RCC 7860 (cell line): ENCODE measurements around the gene ELP5.
"Not testable (repeated sequence)": the region's sequence is repeated elsewhere in the genome, so short reads cannot be mapped to it uniquely, and the experiment has no call there.

ENCODE experiments used
- DNase-seq: peaks from one replicate; pipeline ENCODE4 v3.0.0-alpha.2; 2015; ENCODE audit warnings: low spot score
- FAIRE-seq: peaks from 2 replicates; lab custom pipeline; 2012; peaks lifted over from hg19 to GRCh38; lab: Jason Lieb, UNC

Gene ELP5

DNA sequence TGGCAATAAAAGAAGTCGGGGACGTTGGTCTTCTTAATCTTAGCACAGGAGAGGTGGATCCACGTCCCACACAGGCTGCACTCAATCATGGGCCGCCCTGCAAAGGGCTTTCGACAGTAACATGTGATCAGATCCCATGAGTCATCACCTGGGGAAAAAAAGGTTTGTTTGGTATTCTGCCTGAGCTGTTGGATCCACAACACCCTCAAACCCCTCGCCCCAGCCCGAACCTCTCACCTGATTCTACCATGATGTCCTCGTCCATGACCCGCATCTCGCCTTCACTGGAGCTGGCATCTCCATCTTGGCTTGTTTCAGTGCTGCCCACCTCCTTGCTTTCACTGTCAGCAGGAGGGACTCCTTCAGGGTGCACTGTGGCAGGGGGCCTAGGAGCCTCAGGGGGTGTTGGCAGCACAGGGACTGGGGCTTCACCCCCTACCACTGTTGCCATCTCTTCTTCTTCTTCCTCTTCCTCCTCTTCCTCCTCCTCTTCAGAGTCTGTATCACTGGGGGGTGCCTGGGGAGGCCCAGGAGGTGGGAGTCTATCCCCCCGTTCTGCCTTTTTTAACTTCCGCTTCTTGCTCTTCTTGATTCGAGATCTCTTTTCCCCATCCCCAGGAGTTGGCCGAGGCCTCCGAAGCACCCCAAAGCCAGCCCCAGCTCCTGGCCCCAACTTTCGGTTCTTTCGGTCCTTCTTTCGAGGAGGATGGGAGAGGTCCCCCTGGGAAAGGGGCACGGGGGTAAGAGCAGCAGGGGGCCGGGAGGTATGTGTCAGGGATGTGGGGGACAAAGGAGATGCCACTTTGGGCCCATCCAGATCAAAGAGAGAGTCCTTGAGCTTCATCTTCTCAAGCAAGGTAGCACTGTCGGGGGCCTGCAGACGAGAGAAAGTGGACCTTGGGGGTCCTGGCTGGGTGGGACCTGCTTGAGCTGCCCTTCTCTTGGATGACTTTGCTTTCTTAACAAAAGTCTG lies 16.0 kb upstream of the ELP5 start:
- FAIRE-seq = no peak

DNA sequence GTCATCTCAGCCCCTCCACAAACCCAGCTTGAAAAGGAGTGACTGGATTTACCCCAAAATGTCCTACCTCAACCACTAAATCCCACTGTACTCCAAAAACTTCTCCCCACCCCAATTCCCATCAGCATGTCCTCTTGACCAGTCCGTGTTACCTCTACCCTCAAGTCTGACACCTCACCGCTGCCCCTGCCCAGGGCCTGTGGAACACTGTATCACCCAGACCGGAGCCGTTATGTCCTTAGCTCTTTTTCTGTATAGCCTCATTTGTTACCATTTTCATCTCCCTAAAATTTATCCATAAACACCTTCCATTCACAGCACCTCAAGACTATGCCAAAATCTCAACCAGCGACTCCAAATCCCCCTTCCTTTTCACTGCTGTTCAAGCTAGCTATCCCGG lies 15.2 kb upstream of the ELP5 start:
- FAIRE-seq (no peak), DNase-seq (no peak)

More for the DNA sequence above, 16.0 kb upstream of the ELP5 start:
- DNase-seq = no peak

DNA sequence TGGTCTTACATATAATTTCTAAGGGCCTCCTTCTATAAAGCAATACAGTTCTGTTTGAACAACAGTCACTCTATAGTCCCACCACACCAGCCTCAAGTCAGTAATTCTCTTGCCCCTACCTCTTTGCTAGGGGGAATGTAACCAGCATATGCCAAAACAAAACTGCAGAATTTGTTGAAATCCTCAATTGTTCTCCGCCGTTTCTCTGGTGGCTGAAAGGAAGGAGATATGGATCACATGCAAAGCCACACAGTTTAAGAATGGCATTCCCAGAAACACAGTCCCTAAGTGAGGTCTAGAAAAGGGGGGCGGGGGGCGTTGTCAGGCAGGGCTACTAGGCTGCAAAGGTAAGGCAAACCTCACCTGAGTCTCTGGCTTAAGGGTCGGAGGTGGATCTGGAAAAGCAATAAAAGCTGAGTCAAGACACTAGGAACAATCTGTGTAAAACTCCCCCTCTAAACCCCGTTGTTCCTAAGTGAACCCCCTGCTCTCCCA lies 14.7 kb upstream of the ELP5 start:
- DNase-seq (no peak), FAIRE-seq (no peak)

DNA sequence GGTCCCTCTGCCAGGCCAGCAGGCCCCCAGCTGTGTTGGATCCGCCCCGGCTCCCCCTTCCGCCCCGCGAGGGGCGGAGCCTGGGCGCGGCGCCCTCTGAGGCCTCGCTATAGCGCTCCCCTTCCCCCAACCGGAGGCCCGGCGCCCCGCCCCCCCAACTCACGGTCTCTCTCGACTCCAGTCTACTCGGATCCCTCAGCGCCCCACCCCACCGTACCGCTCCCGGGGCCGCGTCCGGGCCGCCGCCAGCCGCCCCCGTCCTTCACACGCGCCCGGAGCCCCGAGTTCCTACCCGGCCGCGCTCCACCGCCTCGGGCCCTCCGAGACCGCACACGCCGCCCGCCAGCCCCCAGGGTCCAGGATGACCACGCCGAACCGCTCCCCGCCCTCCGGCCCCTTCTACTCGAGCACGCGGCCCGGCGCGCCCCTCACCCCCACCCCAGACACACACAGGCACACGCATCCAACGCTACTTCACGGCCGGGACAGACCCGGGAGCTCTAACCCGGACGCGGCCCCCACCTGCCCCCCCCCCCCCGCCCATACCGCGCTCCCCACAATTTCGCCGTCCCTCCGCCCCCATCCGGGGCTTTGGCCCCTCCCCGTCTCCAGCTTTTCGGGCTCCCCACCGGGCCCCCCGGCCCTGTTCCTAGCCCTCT lies 14.1 kb upstream of the ELP5 start:
- DNase-seq = no peak
- no peak for FAIRE-seq

DNA sequence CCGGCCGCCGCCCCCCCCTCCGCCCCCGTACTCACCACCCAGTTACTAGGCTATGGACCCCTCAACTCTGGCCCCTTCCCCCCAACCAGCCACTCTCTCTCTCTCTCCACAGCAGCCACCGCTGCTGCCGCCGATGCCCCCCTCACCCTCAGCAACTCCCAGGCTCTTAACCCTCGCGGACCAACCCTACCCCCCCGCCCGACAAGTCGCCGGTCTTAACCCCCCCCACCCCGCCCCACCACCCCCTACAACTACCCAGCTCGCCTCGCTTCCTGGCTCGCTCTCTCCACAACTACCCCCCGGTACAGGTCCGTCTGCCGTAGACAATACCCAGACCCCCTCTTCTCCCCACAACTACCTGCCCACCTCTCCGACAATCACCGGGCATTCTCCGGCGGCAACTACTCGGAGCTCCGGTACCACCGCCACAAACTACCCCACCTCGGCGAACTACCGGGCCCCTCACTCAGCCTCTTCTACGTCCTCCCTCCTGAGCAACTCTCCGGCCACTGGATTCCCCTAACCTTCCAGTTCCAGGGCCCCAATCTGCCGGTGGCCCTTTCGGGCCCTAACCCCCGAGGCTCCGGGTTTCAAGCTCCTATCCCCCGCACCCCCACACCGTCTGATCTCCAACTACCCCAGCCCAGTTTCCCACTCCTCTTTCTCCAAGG lies 13.5 kb upstream of the ELP5 start:
- FAIRE-seq (no peak), DNase-seq (peak; percentile 8)

DNA sequence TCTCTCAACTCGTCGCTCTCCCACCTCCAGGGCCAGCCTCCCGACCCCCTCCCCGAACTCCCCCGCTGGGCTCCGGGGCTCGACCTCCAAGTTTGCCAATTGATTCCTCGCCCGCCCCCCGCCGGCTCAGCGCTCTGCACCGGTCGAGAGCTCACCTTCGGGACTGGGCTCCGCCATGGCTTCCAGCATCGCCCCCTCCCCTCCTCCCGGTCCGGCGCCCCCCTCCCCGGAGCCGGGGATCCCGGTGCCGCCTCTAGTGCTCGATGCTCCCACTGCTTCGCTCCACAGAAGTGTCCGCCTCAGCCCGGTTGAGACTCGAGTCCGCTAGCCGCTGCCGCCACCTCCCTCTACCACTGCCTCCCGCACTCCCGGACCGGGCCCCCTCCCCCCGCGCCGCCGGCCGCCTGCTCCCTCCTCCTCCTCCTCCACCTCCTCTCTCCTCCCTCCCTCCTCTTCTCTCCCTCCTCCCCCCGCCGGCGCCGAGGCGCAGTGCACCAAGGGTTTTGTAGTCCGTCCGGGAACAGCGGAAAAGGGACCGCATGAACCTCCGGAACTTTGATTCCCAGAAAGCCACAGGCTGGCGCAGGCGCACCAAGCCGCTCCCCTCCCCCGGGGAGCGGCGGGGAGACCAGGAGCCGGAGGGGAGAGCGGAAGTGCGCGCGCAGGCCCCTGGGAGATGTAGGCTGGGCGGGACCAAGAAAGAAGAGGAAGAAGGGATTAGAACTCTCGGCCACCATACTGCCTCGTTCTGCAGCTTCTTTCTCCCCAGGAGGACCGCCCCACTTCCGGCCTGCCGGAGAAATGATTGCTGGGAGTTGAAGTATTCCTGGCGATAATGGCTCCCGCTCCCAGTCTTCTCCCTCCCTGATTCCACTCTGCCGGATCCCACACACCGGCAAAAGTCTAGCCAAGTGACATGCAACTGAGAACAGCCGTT lies 12.7 kb upstream of the ELP5 start, which contains the start of gene PHF23:
Gene PHF23 (minus strand): TSS at position 367 of the 937 bp plus-strand sequence. CDS start 178 bp downstream, at position 189.
- FAIRE-seq = peak; percentile 80
- DNase-seq = peak; percentile 98

DNA sequence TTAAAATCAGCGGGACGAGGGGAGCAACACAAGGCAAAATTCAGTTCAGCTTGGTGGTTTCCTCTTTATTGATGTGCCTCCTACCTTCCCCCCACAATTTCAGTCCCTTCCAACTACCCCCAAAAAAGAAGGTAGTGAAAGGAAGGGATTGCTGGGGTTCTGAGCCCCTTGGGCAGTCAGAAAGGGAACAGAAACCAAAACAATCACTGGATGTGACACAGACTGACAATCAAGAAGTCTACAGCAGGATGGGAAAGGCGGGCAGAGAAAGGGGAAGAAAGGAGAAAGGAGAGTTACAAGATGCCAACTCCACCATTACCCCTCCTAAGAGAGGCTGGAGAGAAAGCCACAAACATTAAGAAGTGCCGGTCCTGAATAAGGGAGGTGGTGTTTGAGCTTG lies 11.6 kb upstream of the ELP5 start:
- DNase-seq (no peak), FAIRE-seq (no peak)

DNA sequence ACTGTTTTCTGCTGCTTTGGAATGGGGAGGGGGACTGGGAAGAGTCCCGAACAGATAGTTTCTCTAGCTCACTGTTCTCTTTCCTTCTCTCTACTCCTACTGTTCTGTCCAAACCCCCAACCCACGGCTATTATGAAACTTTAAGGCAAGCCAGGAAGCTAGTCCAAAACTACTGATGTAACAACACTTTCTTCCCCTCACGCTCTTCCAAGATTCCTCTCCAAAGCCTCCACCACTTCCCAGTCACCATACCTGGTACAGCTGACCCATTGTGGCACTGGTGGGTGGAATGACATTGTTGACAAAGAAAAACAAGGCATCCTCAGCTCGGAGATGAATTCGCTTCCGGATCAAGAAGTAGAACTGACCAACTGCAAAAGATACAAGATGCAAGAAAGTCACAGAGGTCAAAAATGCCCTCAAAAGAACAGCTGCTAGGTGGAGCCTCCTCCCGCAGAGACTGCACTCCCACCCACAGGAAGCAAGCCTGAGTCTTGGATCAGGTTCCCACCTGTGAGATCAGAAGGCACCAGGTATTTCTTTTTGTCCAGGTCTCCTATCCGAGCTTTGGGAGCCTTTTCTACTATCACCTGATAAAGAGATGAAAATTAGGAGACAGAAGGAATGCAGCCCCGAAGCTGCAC lies 10.8 kb upstream of the ELP5 start:
- FAIRE-seq (no peak), DNase-seq (no peak)

DNA sequence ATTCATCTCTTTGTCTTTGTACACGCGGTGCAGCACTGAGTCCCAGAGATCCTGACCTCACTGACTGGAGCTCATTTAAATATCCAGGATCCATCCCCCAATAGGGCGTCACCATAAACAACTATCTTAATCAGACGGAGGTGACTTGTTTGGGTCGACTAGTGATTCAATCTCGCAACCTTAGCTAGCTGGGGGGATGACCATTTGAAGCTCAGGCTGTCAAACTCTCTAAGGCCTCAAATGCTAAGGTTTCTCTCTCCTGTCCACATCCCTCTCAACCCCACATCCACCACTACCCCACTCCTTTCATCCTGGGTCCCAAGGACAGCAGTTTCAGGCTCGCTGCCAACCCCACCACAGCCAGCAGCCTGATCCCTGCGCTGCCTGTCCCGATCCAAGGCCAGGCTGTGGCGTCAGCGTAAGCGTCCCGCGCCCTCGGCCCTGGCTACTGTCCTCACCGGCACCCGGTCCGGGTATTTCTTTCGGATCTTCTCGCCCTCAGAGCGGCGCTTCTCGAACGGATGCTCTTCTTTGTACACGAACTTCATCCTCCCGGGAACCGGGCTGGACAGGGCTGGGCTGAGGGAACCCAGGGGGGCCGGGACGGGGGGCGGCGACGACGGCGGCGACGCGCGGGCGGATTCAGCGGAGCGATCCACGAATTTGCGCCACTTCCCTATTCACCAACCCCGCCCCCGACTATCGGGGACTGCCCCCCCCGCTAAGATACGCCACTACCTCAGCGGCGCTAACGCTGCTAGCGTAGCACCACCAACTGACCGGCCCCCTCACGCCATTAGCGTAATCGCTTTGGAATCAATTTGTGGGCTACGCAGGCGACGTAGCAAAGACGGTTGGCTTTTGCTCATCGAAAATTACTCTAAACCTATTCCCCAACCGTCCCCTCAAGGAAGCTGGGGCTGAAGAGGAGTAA lies 10.0 kb upstream of the ELP5 start, which contains the start of gene GABARAP:
Gene GABARAP (minus strand): TSS at position 667 of the 934 bp plus-strand sequence. CDS start 119 bp downstream, at position 548.
- FAIRE-seq (peak; percentile 42), DNase-seq (peak; percentile 60)

DNA sequence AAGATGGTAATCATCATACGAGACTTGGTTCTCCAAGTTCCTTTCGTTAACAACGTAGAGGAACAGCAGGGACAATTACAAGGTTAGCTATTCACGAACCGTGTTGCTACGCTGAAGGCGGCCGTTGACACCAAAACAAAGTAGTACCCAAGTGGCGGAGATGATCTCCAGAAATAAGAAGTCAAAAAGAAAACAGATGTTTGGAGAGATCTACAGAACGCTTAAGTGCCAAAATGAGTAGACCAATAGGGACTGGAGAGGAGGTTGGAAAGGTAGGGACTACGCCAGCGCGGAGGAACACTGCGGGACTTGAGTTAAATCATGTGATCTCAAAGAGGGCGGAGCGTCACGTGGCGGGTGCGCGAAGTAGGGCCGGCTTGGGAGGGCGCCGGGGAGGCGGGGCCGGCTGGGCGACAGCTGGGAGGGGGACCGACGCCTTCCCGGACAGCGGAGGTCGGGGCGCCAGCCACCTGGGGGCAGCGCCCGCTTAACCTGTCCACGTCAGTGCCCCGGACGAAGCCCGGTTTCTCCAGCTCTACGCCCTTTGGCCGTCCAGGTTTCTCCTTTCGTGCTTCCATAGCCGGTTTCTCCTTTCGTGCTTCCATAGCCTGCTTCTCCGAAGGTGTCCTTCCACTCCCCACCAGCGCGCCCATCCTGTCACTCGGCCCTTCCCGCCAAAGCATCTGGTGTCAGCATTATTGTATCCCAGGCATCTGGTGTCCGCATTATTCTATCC lies 9.1 kb upstream of the ELP5 start:
- DNase-seq (peak; percentile 71), FAIRE-seq (no peak)

DNA sequence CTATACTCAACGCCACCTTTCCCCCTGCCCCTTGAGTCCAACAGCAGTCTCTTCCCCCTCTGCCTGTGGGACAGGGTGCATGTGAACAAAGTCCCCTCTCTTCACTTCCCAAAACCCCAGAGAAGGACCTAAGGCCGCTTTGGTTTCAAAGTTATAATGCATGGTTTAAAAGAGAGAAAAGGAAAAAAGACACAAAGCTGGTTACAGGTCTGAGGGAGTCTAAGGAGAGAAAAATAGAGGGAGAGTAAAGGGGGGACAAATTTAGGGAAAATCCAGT lies 8.6 kb upstream of the ELP5 start:
- DNase-seq (no peak), FAIRE-seq (no peak)

DNA sequence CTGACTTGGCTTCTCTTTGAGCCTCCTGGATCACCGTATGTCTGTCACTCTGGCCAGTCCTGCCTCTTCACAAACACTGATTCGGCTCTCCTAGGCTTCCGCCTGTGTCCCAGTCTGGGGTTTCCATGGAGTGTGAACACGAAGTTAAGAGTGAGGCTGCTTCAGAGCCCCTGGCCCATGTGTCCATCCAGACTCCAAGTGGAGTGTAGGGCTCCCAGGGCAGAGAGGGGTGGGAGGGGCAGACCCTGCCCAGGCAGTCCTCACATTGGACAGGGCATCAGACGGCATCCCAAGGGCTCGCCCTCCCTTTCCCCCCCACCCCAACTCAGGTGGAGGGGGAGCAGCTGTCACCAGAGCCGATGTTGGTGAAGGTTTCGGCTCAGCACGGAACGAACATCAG lies 8.2 kb upstream of the ELP5 start:
- FAIRE-seq = not testable (repeated sequence)

DNA sequence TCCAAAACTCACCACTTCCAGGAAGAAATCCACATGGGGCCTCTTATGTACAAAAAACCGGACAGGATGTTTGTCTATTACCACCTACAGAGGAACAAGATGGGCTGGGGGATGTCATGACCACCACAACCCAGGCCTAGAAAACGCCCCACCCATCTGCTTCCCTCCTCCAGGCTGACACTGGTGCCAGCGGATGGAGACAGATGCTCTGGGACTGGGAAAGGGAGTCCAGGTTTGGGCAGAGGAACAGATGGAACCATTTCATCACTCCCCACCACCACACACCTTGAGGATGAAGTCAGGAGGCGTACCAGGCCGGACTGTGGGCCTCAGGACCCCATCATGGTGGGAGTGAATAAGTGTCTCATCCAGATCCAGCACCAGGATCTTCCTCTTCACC lies 5.2 kb upstream of the ELP5 start:
- FAIRE-seq (no peak), DNase-seq (no peak)

More for the DNA sequence above, 8.2 kb upstream of the ELP5 start:
- not testable (repeated sequence) for DNase-seq

DNA sequence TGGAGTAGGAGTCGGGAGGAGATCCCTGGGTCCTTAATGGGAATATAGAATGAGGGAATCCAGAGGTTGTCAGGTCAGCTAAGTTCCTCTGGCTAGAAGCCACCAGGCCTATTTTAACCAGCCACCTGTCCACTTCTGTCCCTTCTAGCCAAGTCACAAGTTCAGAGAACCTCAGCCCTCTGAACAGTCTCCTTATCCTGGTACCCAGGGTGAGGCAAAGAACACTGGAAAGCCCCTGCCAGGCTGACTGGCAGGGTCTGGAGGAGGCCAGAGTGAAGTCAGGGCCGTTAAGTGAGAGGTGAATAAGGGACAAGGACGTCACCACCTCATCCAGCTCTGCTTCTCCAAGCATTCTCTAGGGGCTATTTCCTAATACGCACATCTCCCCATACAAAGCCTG lies 3.2 kb upstream of the ELP5 start:
- FAIRE-seq (no peak), DNase-seq (no peak)

DNA sequence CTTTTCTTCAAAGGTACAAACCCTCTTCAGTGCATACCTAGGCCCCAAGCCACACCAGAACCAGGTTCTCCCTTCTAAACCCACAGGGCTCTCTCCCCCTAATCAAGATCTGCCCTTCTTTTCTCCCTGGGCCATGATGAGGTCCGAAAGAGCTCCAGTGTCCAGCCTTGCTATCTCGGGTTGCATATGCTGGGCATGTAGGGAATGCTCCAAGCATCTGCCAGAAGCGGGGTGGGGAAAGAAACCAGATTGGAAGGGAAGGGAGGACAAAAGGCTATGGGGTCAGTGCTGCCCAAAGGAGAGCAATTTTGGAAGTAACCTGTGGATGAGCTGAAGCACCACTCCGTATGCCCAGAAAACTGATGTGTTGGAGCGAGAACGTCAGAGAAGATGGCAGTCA lies 2.8 kb upstream of the ELP5 start:
- DNase-seq (no peak), FAIRE-seq (no peak)

DNA sequence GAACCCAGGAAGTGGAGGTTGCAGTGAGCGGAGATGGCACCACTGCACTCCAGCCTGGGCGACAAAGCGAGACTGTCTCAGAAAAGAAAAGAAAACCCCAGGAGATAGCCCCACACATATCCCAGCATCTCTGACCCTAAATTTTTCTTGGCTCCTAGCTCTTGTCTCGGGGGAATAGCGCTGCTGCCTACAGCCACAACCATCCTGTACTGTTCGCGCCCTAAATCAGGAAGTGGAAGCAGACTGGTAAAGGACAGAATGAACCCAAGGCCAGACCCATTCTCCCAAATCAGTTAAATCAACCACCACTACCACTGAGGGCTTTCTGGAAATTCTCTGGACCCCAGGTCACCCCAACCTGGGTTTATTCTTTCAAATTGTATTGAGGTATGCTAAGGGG lies 2.2 kb upstream of the ELP5 start:
- FAIRE-seq (no peak), DNase-seq (no peak)

DNA sequence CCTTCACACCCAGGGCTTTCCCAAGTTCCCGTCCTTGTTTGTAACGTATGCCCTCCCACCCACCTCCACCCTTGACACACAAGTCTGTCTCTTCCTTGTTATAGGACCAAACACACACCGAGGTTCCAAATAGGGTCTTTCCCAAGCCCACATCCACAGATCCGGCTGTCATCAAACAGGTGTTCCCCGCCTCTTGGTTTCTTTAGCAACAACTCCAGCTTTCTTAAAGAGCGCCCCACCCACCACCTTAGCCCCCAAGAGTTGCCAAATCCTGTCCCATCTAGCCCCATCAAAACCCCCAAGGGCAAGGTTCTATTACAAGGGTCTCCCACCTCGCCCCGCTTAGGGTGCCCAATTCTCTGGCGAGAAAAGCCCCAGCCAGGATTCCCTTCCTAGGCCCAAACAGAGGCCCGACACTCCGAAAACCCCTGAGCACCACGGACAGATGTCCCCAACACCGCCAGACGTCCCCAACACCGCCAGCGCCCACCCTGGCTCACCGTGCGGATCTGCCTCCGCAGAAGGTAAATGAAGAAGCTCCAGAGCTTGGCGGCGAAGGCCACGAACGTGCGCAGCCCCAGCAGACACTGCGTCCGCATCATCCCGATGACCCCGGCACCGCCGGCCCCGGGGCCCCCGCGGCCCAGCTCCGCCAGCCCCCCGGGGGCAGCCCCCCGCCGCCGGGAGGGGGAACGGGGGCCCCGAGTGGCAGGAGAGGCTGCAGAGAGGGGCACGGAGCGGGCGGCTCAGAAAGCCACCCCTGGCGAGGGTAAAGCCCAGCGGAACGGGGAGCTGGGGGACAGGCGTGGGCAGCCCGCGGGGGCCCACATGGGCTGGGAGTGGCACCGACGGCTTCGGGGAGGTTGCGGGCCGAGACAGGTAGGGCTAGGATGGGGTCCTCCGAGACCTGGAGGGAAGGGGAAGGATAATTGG lies 1.1 kb upstream of the ELP5 start:
- FAIRE-seq = no peak
- DNase-seq = no peak
